HL-60/S4 (cell line): ENCODE measurements around the gene ACOXL.

Experiments
- in situ Hi-C: fragments of 300-500 bp; cut with MboI; formaldehyde crosslinking; loops from 2 replicates; pipeline ENCODE4 v1.14.3; 2022; ENCODE audit warnings: low sequenced_read_pairs

Gene ACOXL

GRCh38 chr2:110789706-110790105 lies 57.3 kb downstream of the ACOXL start:
- in situ Hi-C loops = no loop called here

GRCh38 chr2:110790907-110791306 lies 58.5 kb downstream of the ACOXL start:
- in situ Hi-C loops = no loop called here

GRCh38 chr2:110791435-110791834 lies 59.1 kb downstream of the ACOXL start:
- in situ Hi-C loops = no loop called here

- in situ Hi-C loops = no loop called here
These were observed 60.7 kb downstream of the ACOXL start for GRCh38 chr2:110793034-110793433.

GRCh38 chr2:110794390-110794789 lies 62.0 kb downstream of the ACOXL start:
- in situ Hi-C loops = no loop called here

- in situ Hi-C loops = no loop called here
These were observed 62.6 kb downstream of the ACOXL start for GRCh38 chr2:110794951-110795350.

- in situ Hi-C loops = no loop called here
These were observed 64.4 kb downstream of the ACOXL start for GRCh38 chr2:110796716-110797301.

GRCh38 chr2:110799376-110799775 lies 67.0 kb downstream of the ACOXL start:
- in situ Hi-C loops = no loop called here

GRCh38 chr2:110800611-110801402 lies 68.4 kb downstream of the ACOXL start:
- in situ Hi-C loops = loop anchor here (25.0 kb wide), 1 partner anchor 911 kb away; no protein-coding TSS in a partner anchor

- in situ Hi-C loops = loop anchor here (25.0 kb wide), 1 partner anchor 910 kb away; no protein-coding TSS in a partner anchor
These were observed 70.0 kb downstream of the ACOXL start for GRCh38 chr2:110802208-110802932.

GRCh38 chr2:110804433-110804832 lies 72.1 kb downstream of the ACOXL start:
- in situ Hi-C loops = loop anchor here (25.0 kb wide), 1 partner anchor 908 kb away; no protein-coding TSS in a partner anchor

GRCh38 chr2:110804915-110805314 lies 72.5 kb downstream of the ACOXL start:
- in situ Hi-C loops = loop anchor here (25.0 kb wide), 1 partner anchor 907 kb away; no protein-coding TSS in a partner anchor

- in situ Hi-C loops = loop anchor here (25.0 kb wide), 1 partner anchor 906 kb away; no protein-coding TSS in a partner anchor
These were observed 73.6 kb downstream of the ACOXL start for GRCh38 chr2:110805894-110806452.

GRCh38 chr2:110807522-110807921 lies 75.1 kb downstream of the ACOXL start:
- in situ Hi-C loops = loop anchor here (25.0 kb wide), 1 partner anchor 905 kb away; no protein-coding TSS in a partner anchor

- in situ Hi-C loops = loop anchor here (10.0 to 25.0 kb wide), 2 partner anchors 304 to 902 kb away; no protein-coding TSS in a partner anchor
These were observed 78.0 kb downstream of the ACOXL start for GRCh38 chr2:110810404-110810803.

- in situ Hi-C loops = loop anchor here (10.0 to 25.0 kb wide), 2 partner anchors 302 to 899 kb away; no protein-coding TSS in a partner anchor
These were observed 80.6 kb downstream of the ACOXL start for GRCh38 chr2:110812726-110813645.

- in situ Hi-C loops = loop anchor here (10.0 to 25.0 kb wide), 2 partner anchors 301 to 898 kb away; no protein-coding TSS in a partner anchor
These were observed 81.5 kb downstream of the ACOXL start for GRCh38 chr2:110813896-110814295.

- in situ Hi-C loops = loop anchor here (10.0 to 25.0 kb wide), 2 partner anchors 299 to 896 kb away; no protein-coding TSS in a partner anchor
These were observed 83.6 kb downstream of the ACOXL start for GRCh38 chr2:110815938-110816337.
